Vagina (tissue), 2 donors: Measurements from ENCODE around the gene PLD5. TPM values are rescaled to one million over a fixed set of nuclear protein-coding genes. Genes with fewer than 3 reads are reported as not detected.
"Not testable (repeated sequence)": the region's sequence is repeated elsewhere in the genome, so short reads cannot be mapped to it uniquely, and the experiment has no call there.

Experiments used
- DNase-seq, 2 donors: peaks; one replicate each; pipeline ENCODE4 v3.0.0-alpha.2; 2017; ENCODE audit errors: extremely low spot score in 2 of 2
- H3K27ac ChIP-seq: fragments of 200-600 bp; sonication (generic); one replicate; pipeline ENCODE4 v1.5.1; 2019
- H3K27me3 ChIP-seq: fragments of 200-600 bp; sonication (generic); one replicate; pipeline ENCODE4 v1.5.1; 2019
- H3K36me3 ChIP-seq, 2 donors: fragments of 200-600 bp; sonication (generic); one replicate each; pipeline ENCODE4 v1.5.1; 2017 to 2019
- H3K4me1 ChIP-seq: fragments of 200-600 bp; sonication (generic); one replicate; pipeline ENCODE4 v1.5.1; 2019
- H3K4me3 ChIP-seq, 2 donors: fragments of 200-600 bp; sonication (generic); 1 replicate in 1 of 2; 2 replicates in 1 of 2; pipeline ENCODE4 v1.5.1; 2016 to 2019
- H3K9me3 ChIP-seq: fragments of 200-600 bp; sonication (generic); one replicate; pipeline ENCODE4 v1.5.1; 2019
- POLR2A ChIP-seq, 2 donors: fragments of 450-650 bp; IDR thresholded peaks; one replicate each; pipeline ENCODE4 v1.6.1; 2017; ENCODE audit warnings: antibody characterized with exemption in 2 of 2, mild to moderate bottlenecking in 2 of 2, moderate library complexity in 2 of 2
- POLR2AphosphoS5 ChIP-seq, 2 donors: sonication (generic); formaldehyde crosslinking; IDR thresholded peaks; one replicate each; pipeline ENCODE4 v1.9.0; 2017; ENCODE audit warnings: antibody characterized with exemption in 2 of 2, mild to moderate bottlenecking in 2 of 2, low read depth in 1 of 2; ENCODE audit not compliant: insufficient read depth in 1 of 2
- intact Hi-C: fragments of 100-400 bp; cut with DNase I; formaldehyde crosslinking; loops from one replicate; pipeline ENCODE4 v1.15.1; 2023
- total RNA-seq: library from RNA; depleted of rRNA; stranded (reverse); fragments of >200 nt; gene quantifications from one replicate; pipeline ENCODE4 v1.2.3, GENCODE V29; 2016
- TF ChIP-seq, protein P1 (sequence below), 3 experiments: fragments of 450-650 bp in 2 of 3; fragments of 200-600 bp in 1 of 3; sonication (generic) in 1 of 3; IDR thresholded peaks; one replicate each; pipeline ENCODE4 v1.5.1; 2017 to 2019; ENCODE audit warnings: antibody characterized with exemption in 3 of 3, mild to moderate bottlenecking in 2 of 3, moderate library complexity in 2 of 3

The PLD5 gene
- total RNA-seq, 1 donor from 2014 or later = 1.5 TPM

GRCh38 chr1:242128951-242129502 lies 395.5 kb downstream of the PLD5 start:
- no peak for DNase-seq
- Histone ChIP-seq H3K9me3 (no peaks in the 10 kb centered on the region), H3K36me3 (no peaks in the 10 kb centered on the region), H3K27me3 (no peaks in the 10 kb centered on the region), H3K4me3 (no peak overlapping the region), H3K27ac (no peak overlapping the region), H3K4me1 (no peaks in the 10 kb centered on the region)
- intact Hi-C loops = no loop called here
- TF ChIP-seq, protein P1, sequence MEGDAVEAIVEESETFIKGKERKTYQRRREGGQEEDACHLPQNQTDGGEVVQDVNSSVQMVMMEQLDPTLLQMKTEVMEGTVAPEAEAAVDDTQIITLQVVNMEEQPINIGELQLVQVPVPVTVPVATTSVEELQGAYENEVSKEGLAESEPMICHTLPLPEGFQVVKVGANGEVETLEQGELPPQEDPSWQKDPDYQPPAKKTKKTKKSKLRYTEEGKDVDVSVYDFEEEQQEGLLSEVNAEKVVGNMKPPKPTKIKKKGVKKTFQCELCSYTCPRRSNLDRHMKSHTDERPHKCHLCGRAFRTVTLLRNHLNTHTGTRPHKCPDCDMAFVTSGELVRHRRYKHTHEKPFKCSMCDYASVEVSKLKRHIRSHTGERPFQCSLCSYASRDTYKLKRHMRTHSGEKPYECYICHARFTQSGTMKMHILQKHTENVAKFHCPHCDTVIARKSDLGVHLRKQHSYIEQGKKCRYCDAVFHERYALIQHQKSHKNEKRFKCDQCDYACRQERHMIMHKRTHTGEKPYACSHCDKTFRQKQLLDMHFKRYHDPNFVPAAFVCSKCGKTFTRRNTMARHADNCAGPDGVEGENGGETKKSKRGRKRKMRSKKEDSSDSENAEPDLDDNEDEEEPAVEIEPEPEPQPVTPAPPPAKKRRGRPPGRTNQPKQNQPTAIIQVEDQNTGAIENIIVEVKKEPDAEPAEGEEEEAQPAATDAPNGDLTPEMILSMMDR (IDR thresholded peaks at IDR 0.05) = no peak
- TF ChIP-seq POLR2A (IDR thresholded peaks at IDR 0.05) = no peak
- no peak for TF ChIP-seq POLR2AphosphoS5 (IDR thresholded peaks at IDR 0.05; ENCODE audit: insufficient read depth in 1 of 2, low read depth in 1 of 2)

DNA sequence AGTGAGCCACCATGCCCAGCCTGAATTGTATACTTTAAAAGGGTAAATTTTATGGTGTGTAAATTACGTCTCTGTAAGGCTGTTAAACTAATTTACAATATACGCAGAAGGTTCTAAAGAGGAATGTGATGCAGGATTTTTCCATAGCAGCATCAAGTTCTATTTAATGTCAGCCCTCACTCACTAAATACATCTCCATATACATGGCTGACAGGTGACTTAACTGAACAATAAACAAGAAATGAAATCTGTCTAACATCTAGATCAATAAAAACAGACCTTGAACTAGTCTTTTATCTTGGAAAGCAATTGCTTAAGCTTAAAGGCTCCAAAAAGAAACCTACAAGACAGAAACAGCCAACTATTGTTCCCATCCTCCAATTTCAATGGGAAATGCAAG lies 404.1 kb downstream of the PLD5 start:
- TF ChIP-seq POLR2AphosphoS5 (IDR thresholded peaks at IDR 0.05; ENCODE audit: insufficient read depth in 1 of 2, low read depth in 1 of 2) (no peak), POLR2A (IDR thresholded peaks at IDR 0.05) (no peak)
- TF ChIP-seq, protein P1 (IDR thresholded peaks at IDR 0.05) = no peak
- DNase-seq = no peak
- intact Hi-C loops = no loop called here

DNA sequence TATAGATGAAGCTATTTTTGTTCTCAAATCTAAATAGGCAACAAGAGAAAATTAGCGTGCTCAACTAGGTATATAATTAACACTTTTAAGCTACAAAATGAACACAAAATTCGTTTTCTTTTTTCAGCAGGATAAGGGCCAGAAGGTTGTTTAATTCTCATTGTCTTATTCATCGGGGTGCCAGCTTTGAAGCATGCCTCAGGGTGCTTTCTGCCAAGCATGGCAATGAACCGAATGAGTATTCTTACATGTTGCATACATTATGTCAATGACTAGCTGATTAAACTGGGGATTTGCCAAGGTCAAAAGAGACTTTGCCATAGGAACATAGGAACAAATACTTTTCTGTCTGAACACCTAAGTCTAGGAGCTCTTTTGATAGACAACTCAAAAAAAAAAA lies 423.6 kb downstream of the PLD5 start:
- no peak for DNase-seq
- Histone ChIP-seq H3K4me3 (no peak overlapping the region), H3K27me3 (no peaks in the 10 kb centered on the region), H3K9me3 (no peaks in the 10 kb centered on the region), H3K27ac (no peak overlapping the region), H3K36me3 (no peaks in the 10 kb centered on the region), H3K4me1 (no peaks in the 10 kb centered on the region)
- no peak for TF ChIP-seq POLR2A (IDR thresholded peaks at IDR 0.05)
- intact Hi-C loops = no loop called here

More for the DNA sequence above, 404.1 kb downstream of the PLD5 start:
- H3K4me3 ChIP-seq = no peak overlapping the region
- no peaks in the 10 kb centered on the region for H3K36me3 ChIP-seq
- H3K9me3 ChIP-seq = no peaks in the 10 kb centered on the region
- no peaks in the 10 kb centered on the region for H3K4me1 ChIP-seq
- no peaks in the 10 kb centered on the region for H3K27me3 ChIP-seq
- no peak overlapping the region for H3K27ac ChIP-seq

DNA sequence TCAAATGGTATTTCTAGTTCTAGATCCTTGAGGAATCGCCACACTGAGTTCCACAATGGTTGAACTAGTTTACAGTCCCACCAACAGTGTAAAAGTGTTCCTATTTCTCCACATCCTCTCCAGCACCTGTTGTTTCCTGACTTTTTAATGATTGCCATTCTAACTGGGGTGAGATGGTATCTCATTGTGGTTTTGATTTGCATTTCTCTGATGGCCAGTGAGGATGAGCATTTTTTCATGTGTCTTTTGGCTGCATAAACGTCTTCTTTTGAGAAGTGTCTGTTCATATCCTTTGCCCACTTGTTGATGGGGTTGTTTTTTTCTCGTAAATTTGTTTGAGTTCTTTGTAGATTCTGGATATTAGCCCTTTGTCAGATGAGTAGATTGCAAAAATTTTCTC lies 427.2 kb downstream of the PLD5 start:
- H3K9me3 ChIP-seq, H3K27ac ChIP-seq, H3K4me3 ChIP-seq, intact Hi-C loops, DNase-seq, H3K27me3 ChIP-seq, H3K36me3 ChIP-seq, H3K4me1 ChIP-seq: not testable (repeated sequence)

DNA sequence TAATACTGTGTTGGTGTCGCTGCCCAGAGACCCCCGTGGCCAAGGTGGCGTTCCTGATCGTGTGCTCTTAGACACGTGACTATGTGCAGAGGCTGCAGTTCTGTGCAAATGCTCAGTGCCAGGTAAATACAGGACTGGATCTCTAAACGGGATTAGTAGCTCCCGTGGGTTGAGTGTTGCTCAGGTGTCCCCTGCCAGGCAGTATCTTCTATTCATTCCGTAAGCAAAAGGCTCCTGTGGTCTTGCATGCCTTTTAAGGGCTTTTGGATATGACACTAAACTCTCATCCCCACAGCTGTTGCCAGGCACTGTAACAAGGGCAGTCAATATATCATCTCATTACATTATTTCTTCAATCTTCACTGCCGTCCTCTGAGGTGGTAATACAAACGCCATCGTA lies 431.4 kb downstream of the PLD5 start:
- H3K9me3 ChIP-seq = no peaks in the 10 kb centered on the region
- intact Hi-C loops = no loop called here
- H3K27ac ChIP-seq = no peak overlapping the region
- no peaks in the 10 kb centered on the region for H3K36me3 ChIP-seq
- H3K27me3 ChIP-seq = no peaks in the 10 kb centered on the region
- TF ChIP-seq, protein P1 (IDR thresholded peaks at IDR 0.05) = no peak
- TF ChIP-seq POLR2AphosphoS5 (IDR thresholded peaks at IDR 0.05; ENCODE audit: insufficient read depth in 1 of 2, low read depth in 1 of 2) (no peak), POLR2A (IDR thresholded peaks at IDR 0.05) (no peak)
- H3K4me3 ChIP-seq = no peak overlapping the region
- no peak for DNase-seq
- no peaks in the 10 kb centered on the region for H3K4me1 ChIP-seq

- Histone ChIP-seq H3K4me3 (no peak overlapping the region), H3K4me1 (no peaks in the 10 kb centered on the region), H3K27me3 (no peaks in the 10 kb centered on the region), H3K9me3 (no peaks in the 10 kb centered on the region), H3K36me3 (no peaks in the 10 kb centered on the region), H3K27ac (no peak overlapping the region)
- DNase-seq = no peak
- intact Hi-C loops = no loop called here
- TF ChIP-seq POLR2AphosphoS5 (IDR thresholded peaks at IDR 0.05; ENCODE audit: insufficient read depth in 1 of 2, low read depth in 1 of 2) (no peak), POLR2A (IDR thresholded peaks at IDR 0.05) (no peak)
- TF ChIP-seq, protein P1 (IDR thresholded peaks at IDR 0.05) = no peak
These were observed 434.6 kb downstream of the PLD5 start for GRCh38 chr1:242089911-242090310.
